HG03097 (cell line): ENCODE measurements around the gene SPRED2.

Experiments
- ATAC-seq: cut with Tn5 transposase; IDR thresholded peaks from one replicate; pipeline ENCODE4 v1.9.1; 2021; ENCODE audit not compliant: unreplicated experiment, low FRiP score

The SPRED2 gene

DNA sequence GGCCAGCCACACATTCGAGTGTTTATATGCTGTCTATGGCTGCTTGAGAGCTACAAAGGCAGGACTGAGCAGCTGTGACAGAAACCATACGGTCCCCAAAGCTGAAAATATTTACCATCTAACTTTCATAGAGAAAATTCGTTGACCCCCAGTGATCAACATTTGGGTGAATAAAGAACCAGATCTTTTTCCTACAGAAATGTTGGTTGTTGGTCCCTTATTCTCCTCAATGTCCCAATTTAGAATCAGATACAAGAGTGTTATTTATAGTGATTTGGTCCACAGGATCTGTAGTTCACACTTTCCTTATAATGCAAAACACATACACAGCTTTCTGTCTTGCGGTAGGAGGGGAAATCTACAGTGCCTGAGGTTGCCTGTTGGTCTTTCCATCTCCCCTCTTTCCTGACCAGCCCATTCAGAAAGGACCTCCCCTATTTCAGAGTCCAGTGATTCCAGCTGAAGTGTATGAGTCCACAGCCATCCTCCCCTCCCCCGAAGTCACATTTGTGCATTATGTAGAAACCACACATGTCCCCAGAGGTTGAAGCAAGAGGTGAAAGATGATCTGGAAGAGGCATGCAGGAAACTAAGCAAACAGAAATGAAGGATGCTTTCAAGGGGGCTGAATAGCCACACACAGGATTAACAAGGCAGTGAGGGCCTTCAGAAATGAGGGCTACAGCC, 61.9 kb downstream of the SPRED2 start:
- ATAC-seq: peak; percentile 68

GRCh38 chr2:65369980-65370379, 62.4 kb downstream of the SPRED2 start:
- ATAC-seq: no peak

DNA sequence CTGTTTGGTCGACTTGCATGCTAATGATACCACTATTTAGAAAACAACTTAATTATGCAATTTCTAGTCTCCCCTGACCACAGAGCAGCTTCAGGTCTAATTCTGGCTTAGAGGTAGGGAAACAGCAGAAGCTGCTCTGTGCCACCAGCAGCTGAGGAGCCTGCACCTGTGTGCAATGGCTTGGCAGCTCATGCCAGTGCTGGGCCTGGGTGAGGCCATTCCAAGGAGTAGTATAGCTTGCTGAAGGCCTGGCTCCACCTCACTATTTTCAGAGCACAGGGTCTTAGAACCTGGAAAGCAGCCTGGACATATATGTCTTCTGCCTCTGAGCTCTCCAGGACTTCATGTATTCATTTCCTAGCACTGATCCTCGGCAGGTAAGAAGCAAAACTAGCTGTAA, 62.8 kb downstream of the SPRED2 start:
- no peak for ATAC-seq

GRCh38 chr2:65368468-65368867, 63.9 kb downstream of the SPRED2 start:
- ATAC-seq: no peak

- no peak for ATAC-seq
Observed at GRCh38 chr2:65367524-65367923, 64.9 kb downstream of the SPRED2 start.

DNA sequence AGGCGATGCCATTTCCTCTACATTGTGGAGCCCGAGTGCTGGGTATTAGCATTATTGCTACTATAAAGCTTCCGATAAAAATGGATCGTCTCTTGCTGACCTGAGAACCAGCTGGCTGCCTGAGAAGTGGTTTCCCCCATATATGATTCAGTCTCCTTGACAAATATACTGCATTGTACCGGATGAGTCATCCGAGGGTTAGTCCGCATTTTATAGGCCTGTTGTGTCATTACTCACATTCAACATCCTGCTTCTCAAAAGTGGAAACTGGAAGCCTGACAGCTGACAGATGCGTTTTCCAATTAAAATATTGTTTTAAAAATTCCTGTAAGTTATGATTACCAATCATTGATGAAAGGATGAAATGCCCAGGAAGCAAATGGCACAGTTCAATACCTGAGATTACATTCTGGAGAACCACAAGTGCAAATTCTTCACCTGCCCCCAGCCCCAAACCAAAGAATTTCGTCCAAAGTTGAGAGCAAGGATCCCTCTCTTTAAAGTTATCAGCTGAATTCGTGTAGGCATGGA, 65.7 kb downstream of the SPRED2 start:
- no peak for ATAC-seq

DNA sequence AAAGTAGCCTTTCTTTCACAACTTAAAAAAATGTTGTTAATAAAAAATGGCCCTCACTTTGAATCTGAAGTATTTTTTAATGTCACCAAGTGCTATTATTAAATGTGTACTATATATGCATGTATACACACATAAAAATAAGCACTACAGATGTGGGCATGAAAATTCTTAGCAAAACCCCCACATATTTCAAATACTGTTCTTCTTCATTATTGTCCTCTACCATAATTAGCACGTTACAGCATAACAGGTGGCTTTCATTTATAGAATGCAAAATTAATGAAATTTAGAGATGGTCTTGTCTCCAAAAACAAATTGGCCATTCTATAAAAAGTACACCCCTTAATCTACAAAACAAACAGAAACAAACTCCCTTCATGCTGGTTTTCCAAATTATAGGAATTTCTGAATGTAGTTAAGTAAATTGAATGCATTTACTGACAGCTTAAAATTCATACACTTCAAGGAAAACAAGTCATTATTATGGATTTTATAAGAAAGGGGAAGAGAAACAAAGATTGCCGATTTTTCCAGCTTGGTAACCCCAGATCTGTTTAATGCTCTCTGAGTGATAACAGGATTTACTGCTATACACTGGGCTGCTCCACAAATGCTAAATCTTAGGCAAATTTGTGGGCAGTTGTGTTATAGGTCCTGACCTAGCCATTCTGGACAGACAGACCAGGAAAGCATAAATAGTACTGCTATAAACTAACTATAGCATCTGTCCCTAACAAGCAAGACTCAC, 67.2 kb downstream of the SPRED2 start:
- no peak for ATAC-seq

GRCh38 chr2:65363879-65364666, 68.3 kb downstream of the SPRED2 start:
- ATAC-seq: no peak

DNA sequence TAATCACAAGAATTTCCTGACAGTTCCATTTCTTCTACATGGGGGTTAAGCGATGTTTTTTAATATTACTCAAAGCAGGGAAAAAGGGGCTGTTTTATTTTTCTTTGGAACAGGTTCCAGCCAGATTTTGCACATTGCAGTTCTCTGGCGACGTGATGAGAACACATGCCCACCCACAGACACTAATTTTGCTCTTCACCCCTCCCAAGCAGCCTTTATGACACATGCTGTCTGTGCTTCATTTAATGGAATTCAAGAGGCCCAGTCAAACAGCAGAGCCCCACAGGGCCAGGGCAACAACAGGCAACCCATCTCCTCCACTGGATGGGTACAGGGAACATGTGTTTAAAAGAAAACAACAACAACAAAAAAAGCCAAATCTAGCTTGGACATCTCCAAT, 70.8 kb downstream of the SPRED2 start:
- ATAC-seq: no peak

GRCh38 chr2:65360441-65360840, 72.0 kb downstream of the SPRED2 start:
- no peak for ATAC-seq

- ATAC-seq: no peak
Observed at GRCh38 chr2:65358678-65359400, 73.6 kb downstream of the SPRED2 start.

DNA sequence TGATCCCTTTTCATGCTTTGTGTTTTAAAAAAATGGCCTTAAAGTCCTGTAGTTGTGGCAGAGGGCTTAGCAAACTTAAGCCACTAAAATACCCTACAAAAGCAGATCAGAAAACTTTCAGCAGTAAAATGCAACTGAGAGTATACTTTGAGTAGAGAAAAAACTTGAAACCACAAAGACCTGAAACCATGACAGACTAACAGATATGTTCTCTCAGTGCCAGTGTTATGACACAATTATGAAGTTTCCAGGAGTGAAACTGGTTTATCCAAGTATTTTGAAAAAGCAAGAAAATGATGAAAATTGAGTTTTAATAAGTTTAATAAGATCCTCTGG, 74.5 kb downstream of the SPRED2 start:
- ATAC-seq: peak; percentile 82

GRCh38 chr2:65357095-65357958, 75.1 kb downstream of the SPRED2 start:
- peak; percentile 41 for ATAC-seq

DNA sequence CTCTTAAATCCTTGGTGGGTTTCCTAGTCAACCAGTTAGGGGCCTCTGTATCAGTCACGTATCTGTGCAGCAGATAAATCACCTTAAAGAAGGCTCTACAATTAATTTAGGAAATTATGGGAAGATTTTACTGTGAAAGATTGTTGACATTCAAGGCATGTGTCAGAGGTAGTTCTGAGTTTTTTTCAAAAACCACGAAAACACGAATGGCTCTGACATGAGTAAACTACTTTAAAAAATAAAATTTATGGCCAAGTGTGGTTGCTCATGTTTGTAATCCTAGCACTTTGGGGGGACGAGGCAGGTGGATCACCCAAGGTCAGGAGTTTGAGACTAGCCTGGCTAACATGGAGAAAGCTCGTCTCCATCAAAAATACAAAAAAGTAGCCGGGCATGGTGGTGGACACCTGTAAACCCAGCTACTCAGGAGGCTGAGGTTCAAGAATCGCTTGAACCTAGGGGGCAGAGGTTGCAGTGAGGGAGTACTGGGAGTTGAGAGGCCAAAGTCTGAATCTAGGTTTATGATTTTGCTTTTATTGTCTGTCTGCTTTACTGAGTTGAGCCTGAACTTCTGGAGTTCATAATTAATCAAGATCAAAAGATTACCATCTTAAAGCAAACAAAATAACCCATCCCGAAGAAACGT, 77.1 kb downstream of the SPRED2 start:
- no peak for ATAC-seq

- no peak for ATAC-seq
Observed at GRCh38 chr2:65354773-65355172, 77.6 kb downstream of the SPRED2 start.

DNA sequence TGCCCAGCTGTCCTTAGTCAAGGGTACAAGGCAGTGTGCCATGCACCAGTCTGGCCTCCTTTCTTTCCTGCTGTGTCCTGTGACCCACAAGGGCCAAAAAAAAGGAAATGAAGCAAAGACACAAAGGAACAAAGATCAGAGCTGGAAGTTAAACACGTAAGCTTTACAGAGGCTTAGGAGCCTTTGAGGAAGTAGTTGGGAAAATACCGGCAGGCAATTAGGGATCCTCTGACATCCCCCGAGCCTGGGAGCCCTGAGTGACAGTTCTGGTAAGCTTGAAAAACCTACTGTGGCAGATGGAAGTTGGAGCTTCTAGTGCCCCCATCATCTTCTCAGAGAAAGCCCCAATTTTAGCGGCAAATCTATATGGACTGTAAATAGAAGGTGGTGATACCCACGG, 78.5 kb downstream of the SPRED2 start:
- ATAC-seq: no peak

DNA sequence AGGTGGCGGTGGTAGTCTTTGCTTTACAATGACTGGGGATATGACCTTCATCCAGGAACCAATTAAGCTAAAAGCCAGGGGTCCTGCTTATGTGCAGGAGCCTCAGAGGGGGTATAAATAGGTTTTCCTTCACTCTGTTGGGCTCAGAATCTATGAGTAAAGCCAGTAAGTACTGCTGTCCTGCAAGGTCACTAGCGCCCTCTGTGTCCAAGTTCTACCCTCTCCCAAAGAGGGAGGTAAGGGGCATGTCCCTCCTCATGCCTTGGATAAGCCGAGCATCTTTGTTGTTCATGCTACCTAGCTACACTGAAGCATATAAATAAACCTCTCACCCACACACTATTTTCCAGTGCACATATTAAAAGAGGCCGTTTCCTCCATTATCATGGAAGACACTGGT, 79.4 kb downstream of the SPRED2 start:
- no peak for ATAC-seq

GRCh38 chr2:65351948-65352595, 80.3 kb downstream of the SPRED2 start:
- ATAC-seq: no peak
